GM18507 (cell line): ENCODE measurements around the gene RASA3.
"Not testable (repeated sequence)": the region's sequence is repeated elsewhere in the genome, so short reads cannot be mapped to it uniquely, and the experiment has no call there.

ENCODE experiments used
- DNase-seq: peaks from one replicate; pipeline ENCODE4 v3.0.0; 2011; ENCODE audit warnings: low read depth; ENCODE audit not compliant: insufficient read length; ENCODE audit errors: extremely low spot score
- FAIRE-seq: peaks from 2 replicates; lab custom pipeline; 2011; peaks lifted over from hg19 to GRCh38; lab: Jason Lieb, UNC

RASA3 gene

DNA sequence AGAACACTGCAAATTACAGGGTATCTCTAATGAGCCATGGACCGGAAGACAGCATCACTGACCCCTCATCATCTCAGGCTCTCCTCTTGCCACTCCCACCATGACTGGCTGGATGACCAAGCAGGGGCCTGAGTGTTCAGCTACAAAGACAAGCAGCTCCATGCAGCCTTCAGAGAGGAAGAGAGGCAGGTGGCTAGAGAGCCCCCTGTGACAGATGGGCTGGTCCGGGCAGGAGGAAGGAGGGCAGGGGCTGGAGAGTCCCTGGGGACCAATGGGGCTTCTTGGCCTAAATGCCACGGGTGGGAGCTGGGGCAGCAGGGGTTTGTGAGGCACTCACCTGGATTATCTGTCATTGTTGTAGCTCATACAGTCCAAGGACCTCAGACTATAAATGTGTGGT is 12.8 kb upstream of the RASA3 start:
- FAIRE-seq (no peak), DNase-seq (no peak)

DNA sequence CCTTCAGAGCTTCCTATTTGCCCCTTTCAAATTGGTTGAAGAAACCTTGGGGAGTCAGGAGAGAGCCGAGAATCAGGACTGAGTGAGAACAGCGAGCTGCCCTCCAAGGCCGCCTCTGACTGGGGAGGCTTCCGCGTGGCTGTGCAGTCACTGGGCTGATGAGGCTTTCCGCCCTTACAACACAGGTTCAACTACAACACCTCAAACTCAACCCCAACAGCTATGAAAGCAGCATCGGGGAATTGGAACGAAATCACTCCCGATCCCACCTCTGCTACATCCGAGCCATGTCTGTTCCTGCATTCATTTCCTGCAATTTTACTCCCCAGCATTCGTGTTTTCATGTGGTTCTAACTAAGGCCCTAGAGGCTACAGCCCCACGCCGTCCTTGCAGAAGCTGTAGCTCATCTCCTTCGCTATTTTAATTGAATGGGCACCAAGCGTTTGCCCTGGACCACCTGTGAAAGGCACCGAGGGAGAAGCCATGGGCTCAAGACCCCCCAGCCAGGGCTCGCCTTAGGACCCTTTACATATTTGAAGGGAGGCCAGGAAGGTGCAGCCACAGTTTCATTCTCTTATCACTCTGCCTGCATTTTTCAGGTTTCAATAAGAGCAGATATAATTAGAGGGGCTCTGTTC is 12.3 kb upstream of the RASA3 start:
- FAIRE-seq (no peak), DNase-seq (no peak)

DNA sequence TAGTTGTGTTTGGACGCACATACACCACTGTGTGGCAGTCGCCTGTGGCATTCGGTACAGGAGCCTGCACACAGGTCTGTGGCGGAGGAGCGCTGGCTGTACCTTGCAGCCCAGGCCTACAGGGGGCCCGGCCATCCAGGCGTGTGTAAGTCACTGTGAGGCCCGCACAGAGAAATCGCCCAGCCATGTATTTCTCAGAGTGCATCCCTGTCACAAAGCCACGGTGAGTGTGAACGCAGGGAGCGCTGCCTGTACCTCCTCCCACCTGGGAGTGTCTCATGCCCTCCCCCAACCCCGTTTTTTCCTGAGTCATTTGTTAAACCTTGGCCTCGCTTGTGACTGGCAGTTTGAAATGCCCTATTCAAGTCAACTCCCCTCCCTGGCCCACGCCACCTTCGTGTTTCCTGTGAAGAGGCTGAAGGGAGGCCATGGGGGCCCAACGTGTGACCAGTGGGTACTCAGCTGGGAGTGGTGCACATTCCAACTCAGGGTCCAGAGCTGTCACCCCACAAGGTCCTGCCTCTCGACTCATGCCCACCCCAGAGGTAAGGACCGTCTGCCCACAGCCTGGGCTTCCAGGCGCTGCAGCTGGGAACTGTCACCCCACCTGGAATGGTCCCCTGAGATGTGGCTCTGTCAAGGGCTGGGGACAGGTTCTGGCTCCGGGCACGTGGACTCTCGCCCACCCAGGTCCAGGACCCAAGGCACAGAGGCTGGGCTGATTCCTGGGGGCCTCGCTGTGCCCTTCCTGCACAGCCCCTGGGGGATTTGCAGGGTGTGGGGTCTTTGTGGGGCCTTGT is 11.6 kb upstream of the RASA3 start:
- DNase-seq (no peak), FAIRE-seq (no peak)

DNA sequence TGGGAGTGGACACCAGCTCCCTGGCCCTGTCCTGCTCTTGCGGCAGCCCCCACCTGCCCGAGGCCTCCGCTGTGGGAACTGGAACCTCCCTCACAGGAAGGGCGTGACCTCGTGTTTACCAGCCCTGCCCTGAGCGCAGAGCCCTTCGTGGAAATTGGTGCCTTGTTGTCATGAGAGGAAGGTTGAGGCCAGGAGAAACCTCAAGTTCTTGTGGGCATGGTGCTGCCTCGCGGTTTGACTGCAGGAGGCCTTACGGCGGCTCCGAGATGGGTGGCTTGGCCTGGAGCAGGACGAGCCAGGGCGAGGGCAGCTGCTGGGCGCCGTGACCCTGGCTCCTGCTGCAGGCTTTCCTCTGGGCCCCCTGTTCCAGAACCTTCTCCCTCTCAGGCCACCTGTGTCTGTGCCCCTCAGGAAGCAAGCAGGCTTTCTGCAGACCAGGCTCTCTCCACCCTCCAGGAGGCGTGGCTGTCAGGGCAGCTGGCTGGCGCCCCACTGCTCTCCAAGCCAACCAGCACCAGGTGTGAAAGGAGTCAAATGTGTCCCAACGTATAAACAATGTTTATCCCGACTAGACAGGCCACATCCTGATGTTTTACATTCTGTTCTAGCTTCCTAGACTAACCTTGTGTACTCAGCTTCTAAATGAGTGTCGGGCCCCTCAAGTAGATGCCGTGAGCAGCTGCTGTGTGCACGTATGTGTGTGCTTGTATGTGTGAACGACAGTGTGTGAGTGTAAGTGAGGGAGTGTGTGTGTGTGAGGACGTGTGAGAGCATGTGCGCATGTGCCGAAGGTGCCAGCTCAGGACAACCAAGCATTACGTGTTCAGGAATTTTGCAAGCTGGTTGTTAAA is 10.4 kb upstream of the RASA3 start:
- FAIRE-seq: no peak
- no peak for DNase-seq

DNA sequence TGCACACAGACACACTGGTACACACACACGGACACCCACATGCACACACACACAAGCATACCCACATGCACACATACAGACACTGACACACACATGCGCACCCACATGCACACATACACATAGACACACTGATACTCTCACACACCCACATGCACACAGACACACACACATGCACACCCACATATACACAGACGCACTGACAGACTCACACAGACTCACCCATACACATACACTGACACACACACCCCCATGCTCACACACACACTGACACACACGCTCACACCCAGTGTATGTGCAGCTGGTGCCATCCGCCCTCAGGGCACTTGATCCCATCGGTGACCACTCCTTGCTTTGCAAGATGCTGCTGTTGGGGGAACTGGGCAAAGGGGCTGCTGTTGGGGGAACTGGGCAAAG is 9.7 kb upstream of the RASA3 start:
- DNase-seq: no peak
- FAIRE-seq: no peak

DNA sequence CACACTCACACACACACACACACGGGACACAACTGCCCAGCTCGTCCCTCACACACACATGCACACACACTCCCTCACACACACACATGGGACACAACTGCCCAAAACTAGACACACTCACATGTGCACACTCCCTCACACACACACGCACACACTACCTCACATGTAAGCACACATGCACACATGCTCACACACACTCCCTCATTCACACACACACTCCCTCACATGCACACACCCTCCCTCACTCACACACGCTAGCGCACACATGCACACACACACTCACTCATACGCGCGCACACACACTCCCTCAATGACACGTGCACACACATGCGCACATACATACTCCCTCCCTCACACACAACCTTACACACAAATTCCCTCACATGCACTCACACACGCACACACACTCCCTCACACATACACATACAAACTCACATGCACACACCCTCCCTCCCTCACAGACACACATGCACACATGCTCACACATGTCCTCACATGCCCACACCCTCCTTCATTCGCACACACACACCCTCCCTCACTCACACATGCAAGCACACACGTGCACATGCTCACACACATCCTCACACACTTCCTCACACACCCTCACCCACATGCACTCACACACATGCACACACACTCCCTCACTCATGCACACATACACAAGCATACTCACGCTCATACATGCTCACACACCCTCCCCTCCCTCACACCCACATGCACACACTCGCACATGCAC is 9.0 kb upstream of the RASA3 start:
- no peak for FAIRE-seq

DNA sequence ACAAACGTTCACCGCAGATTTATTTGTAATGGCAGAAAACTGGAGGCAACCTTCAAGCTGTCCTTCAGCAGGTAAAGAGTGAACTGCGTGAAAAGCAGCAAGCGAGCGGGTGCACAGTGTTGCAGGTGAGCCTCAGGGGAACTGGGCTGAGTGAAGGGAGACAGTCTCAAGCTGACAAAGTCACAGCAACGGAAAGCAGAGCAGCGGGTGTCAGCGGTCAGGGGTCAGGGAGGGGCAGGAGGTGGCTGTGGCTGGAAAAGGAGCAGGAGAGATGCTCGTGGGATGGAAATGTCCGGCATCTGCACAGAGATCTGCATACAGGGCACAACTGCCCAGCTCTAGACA is 8.5 kb upstream of the RASA3 start:
- DNase-seq (no peak), FAIRE-seq (peak; percentile 72)

More for the DNA sequence above, 9.0 kb upstream of the RASA3 start:
- no peak for DNase-seq

DNA sequence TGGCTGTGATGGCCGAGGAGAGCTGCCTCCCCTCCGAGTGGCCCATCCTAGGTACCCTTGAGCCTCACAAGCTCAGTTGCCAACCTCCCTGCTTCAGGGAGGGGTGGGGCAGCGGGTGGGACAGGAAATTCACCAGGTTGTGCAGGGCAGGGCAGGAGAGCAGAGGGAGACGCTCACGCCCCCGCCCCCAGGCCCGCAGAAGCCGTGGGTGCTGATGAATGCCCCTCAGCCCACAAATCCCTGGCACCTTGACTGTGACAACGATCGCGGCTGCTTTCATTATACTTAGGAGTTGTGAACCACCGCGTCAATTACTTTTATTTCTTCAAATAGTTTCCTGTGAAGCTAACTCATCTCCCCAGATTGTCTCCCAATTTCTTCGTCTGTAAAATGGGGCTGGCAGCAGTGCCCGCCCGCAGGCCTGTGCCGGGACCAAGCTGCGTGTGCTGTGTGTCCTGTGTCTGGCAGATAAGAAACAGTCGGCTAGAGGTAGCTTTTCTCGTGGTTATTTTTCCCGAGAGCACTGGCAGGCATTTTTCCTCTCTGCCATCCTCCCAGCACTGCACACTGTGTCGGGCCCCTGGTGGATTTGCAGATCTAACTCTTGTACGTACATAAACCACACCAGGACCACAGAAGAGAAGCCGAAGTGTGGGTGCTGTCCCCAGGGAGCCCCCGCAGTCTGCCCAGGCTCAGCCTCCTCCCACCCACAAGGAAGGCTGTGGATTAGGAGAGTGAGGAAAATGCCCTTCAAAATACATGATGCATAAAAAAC is 7.9 kb upstream of the RASA3 start:
- FAIRE-seq: peak; percentile 24
- DNase-seq: no peak

DNA sequence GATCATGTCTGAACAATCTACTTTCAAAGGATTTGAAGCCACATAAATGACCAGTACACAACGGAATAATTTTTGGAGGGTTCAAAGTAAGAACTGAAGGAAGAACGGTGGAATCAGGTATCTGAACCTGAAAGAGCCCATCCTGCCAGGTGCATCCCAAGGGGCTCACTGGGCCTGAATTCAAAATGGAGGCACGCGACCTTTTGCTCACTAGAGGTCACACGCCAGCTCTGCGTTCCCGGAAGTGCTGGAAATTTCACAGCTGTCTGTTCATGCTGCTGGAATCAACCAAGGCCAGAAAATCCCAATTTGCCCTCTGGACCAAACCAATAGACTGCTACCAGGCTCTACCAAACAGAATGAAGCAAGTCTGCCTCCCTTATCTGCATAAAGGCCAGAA is 4.2 kb upstream of the RASA3 start:
- DNase-seq: no peak
- no peak for FAIRE-seq

DNA sequence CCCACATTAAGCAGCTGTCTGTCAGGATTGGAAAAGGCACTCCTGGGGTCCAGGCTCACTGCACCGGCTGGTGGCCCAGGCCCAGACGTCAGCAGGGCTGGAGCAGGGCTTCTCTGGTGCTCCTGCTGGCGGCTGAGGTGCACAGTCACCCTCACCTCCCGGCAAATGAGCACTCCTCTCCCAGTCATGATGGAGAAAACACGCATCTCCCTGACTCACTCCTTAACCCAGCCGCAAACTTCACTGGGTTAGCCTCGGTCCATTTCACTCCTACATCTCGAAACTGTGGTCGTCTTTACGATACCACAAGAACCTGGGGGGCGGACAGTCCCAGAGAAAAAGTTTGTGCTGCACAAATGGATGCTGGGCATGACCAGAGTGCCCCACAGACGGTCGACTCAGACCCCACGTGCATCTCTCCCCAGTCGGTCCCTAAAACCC is 3.3 kb upstream of the RASA3 start:
- DNase-seq: no peak
- no peak for FAIRE-seq

DNA sequence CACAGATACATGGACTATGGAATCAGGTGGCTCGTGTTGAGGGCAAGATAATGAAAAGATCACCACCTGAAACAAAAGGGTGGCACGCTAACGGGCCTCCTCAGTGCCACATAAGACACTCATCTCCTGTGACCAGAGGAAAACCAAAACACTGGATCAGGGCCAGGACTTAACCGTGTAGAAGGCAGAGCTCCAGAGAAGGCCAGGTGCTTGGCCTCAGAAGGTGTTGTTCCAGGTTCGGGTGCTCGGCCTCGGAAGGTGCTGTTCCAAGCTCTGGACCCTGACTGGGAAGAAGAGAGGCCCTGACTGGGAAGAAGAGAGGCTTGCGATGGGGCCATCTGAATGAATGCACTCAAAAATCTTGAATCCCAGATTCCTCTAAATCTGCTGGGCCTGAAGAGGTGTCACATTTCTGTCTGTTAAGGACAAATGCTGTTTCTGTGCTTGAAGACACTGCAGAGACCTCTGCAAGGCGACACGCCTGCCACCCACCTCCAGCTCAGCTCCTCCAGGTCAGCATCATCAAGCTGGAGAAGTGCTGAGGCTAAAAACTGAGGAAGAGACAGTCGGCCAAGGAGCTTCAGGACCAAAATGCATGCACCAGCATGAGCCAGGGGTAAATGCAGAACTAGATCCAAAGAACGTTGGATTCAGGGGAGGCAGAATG is 2.7 kb upstream of the RASA3 start:
- no peak for DNase-seq
- FAIRE-seq: no peak

DNA sequence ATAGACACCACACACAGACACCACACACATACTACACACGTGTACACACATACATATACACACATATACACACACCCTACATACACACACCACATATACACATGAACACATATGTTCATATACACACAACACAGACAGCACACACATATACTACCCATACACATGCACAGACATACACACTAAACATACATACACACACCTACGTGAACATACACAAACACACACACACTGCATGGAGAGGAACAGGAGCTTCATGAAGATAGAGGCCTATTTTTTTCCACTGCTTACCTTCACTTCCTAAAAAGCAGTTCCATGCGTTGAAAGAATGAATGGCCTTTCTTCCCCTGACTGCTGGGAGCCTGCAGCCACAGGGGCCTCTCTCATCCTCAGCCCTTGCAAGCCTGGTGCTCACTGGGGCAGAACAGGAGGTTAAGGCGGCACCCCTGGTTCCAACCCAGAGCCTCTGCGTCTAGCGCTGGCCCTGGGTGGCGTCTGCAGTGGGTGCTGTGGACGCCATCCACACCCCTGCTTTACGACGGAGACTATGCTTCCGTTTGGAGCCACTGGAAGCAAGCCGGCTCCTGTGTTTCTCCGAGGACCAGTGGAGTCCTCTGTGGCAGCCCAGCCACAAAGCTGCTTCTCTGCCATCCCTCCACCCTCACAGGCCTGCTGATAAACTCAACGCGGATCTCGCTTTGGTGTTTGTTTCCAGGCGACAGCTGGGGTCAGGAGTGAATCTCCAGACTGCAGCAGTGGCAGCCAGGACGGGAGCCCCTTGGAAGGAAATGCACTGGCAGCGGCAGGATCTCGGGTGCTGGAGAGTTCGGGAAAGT is 1.9 kb upstream of the RASA3 start:
- DNase-seq (no peak), FAIRE-seq (peak; percentile 54)

DNA sequence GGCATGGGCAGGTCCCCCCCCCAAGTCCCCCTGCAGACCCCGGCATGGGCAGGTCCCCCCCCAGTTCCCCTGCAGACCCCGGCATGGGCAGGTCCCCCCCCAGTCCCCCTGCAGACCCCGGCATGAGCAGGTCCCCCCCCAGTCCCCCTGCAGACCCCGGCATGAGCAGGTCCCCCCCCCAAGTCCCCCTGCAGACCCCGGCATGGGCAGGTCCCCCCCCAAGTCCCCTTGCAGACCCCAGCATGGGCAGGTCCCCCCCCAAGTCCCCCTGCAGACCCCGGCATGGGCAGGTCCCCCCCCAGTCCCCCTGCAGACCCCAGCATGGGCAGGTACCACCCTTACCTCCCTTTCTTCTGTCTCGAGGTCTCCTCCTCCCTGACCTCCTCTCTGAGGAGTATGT is 1.1 kb upstream of the RASA3 start:
- DNase-seq, FAIRE-seq: not testable (repeated sequence)

DNA sequence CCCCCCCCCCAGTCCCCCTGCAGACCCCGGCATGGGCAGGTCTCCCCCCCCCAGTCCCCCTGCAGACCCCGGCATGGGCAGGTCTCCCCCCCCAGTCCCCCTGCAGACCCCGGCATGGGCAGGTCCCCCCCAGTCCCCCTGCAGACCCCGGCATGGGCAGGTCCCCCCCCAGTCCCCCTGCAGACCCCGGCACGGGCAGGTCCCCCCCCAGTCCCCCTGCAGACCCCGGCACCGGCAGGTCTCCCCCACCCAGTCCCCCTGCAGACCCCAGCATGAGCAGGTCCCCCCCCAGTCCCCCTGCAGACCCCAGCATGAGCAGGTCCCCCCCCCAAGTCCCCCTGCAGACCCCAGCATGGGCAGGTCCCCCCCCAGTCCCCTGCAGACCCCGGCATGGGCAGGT is 703 bp upstream of the RASA3 start:
- not testable (repeated sequence) for FAIRE-seq, DNase-seq

DNA sequence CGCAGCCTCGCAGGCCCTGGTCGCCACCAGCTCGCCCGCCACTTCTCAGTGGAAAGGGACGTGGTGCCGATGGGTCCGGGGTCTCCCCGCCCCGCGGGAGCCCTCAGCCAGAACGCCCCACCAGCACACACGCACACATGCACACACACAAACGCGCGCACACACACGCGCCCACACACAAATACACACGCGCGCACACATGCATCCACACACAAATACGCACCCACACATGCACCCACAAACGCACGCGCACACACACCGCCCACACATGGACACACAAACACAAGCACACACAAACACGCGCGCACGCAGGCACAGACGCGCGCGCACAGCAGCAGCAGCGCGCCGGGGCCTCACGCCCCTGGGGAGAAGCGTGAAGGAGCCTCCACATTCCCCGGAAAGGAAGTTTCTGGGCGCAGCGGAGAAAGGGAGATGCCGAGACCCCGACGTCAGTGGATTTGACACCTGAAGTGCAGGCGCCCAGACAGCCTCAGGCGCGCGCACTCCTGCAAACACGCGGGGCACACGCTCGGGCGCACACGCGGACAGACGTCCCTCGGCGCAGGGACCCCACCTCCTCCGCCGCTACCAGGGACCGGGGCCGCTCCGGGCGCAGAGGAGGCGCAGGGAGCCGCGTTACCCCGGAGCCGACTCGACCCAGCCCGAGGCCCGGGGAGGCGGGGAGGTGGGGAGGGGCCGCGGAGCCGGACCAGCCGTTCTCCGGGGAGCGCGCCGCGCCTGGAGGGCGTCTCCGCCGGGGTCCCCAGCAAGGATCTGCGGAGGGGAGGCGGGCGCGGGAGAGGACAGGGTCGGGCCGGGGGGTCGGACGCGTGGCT is 622 bp downstream of the RASA3 start:
- DNase-seq: no peak

DNA sequence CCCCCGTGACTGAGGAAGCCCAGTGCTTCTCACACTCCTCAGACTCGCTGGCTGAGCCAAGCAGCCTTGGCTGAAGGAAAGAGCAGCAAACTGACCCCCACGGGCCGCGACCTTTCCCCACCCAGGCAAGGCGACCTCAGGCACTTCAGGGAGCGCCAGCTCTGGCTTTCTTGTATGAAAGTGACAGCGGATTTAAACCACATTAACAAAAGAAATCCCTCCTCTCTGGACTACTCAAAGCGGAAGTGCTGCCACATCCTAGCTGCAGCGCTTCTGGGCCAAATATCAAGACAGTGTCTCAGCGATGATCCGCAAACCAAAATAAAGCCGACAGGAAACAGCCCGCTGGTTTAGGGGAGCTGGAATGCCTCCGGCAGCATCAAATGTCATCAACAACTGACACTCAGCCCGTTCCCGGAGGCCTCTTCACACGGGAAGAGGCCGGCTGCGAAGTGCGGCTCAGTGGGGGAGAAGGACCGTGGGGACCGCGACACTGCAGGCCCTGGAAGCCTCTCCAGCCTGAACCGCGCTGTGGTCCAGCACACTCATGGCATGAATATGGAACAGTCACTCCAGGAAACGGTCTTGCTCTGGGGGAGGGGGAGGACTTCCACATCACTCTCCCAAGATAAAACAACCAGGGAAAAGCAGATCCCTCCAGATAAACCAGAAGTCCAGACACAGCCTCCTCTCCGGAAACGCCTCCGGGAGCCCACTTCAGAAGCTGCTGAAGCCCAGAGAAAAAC is 1.4 kb downstream of the RASA3 start:
- DNase-seq: no peak
- FAIRE-seq: peak; percentile 91

More for the DNA sequence above, 622 bp downstream of the RASA3 start:
- no peak for FAIRE-seq
